Activated naive CD4-positive, alpha-beta T cell treated with anti-CD3 and anti-CD28 coated beads, Interleukin-2, amount 50 U/mL, for 16 hours (primary cell): Measurements from ENCODE around the gene PIP4K2A.
A peak's percentile ranks its signal among the peaks of the same experiment; 100 is the strongest.
"Not testable (repeated sequence)": the region's sequence is repeated elsewhere in the genome, so short reads cannot be mapped to it uniquely, and the experiment has no call there.

Experiments
- DNase-seq: peaks from one replicate; pipeline ENCODE4 v3.0.0-alpha.2; 2020

Gene PIP4K2A

GRCh38 chr10:22548344-22548743, 166.0 kb downstream of the PIP4K2A start:
- DNase-seq: no peak

- no peak for DNase-seq
Measured at GRCh38 chr10:22545643-22546042, 168.7 kb downstream of the PIP4K2A start.

GRCh38 chr10:22544325-22545068, 169.9 kb downstream of the PIP4K2A start:
- no peak for DNase-seq

DNA sequence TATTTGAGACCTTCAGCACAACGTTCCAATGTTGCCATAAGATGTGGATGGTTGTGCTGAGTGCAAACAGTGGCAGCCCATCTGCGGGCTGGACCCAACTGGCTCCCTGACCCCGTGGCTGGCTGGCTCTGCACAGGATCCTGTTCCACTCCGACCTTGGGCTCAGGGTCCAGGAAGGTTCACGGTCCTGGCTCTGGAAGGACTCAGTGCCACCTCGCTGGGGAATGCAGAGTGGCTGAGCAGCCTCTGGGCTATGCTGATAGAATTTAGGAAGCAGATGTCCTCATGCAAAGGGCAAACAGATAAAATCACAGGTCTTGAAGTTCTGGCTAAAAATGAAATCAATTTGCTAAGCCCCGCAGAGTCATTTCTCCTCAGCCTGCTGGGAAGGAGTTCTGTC, 171.6 kb downstream of the PIP4K2A start:
- DNase-seq: no peak

DNA sequence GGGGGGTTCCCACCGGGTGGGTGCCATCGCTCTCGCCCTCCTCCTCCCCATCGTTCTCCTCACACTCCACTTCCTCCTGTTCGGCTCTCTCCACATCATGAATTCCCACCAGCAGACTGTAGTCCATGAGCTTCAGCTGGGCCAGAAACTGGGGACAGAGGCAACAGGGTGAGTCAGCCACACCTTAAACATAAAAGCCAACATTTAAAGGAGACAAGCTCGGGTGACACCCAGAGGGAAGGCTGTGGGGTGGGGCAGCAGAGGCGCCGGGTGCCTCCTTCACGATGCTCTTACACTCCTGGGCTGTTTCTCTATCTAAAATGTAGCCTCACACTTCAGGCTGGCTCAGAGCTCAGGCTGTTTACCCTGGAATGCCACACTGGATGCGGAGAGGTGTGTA, 172.5 kb downstream of the PIP4K2A start:
- no peak for DNase-seq

DNA sequence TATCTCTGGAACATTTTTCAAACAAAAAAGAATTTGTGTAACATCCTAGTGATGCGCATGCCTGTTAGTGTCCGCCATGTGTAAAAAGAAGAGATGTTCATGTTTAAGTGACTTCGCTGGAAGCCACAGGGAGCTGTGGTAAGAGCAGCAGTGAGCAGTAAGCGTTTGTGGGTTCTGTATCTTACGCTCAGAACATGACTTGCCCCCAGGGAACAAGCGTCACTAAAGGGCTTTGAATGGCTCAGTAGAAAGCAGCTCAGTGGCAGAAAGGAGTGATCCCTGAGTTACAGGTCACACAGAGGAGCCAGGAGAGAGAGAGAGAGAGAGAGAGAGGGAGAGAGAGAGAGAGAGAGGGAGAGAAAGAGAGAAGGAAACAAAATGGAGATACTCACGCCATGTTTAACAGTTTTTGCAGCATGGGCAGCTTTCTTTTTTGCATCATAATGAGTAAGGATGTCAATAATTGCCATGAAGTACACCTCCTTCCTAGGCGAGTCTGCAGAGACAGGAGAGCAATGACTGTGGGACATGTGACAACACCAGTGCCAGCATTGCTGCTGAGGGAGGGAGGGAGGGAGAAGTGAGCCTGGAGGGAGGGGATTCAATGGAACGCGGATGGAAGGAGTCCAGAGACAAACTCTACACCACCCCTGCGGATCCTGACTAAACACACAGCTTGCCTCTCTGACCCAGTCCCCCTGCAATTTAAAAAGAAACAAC, 174.6 kb downstream of the PIP4K2A start:
- no peak for DNase-seq

- DNase-seq: no peak
Measured at GRCh38 chr10:22537810-22538209, 176.6 kb downstream of the PIP4K2A start.

DNA sequence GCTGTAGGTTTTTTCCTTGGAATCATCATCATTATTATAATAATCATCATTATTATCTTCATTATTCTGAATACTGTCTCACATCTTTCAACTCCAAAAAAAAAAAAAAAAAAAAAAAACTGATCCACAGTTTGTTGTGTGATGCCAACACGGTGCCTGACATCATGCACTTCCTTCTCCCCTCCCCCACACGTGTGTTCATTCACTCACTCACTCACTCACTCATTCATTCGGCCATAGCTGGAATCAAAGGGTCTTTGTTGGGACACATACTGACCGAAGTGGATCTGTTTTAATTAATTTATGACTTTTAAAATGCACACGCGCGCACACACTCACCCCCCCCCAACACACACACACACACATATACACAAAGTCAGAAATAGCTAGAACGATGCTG, 177.8 kb downstream of the PIP4K2A start:
- no peak for DNase-seq

DNA sequence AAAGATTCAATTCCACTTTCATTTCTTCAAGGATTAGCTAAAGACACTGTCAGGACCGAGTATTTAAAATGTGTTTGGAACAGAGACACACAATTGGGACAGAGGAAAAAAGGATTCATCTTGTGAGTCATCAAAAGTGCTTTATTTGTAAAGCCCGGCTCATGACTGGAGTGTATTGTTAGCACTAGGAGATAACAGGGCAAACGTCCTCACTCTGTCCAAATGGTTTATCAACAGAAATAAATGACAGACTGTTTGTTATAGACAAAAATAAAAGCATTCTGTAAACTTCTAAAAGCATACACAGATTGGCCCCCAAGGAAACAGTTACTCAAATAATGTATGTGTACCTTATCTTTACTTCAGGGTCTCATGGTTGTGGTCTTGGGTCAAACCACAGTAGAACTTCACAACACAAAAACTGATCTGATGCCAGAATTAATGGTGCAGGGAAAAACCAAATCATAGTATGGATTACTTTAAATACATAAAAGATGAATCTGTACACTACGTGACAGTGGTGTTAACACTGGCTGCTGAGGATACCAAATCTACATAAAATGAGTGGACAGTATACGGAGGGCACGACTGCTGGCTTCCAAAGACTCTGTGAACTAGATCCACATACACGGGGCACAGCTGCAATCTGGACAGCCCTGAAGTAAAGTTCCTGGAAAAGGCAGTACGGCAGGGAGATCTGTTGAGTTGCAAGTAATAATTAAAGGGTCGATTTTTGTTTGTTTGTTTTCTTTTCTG, 179.4 kb downstream of the PIP4K2A start:
- no peak for DNase-seq

- DNase-seq: no peak
Measured at GRCh38 chr10:22531441-22531840, 182.9 kb downstream of the PIP4K2A start.

GRCh38 chr10:22531008-22531407, 183.4 kb downstream of the PIP4K2A start:
- DNase-seq: no peak

DNA sequence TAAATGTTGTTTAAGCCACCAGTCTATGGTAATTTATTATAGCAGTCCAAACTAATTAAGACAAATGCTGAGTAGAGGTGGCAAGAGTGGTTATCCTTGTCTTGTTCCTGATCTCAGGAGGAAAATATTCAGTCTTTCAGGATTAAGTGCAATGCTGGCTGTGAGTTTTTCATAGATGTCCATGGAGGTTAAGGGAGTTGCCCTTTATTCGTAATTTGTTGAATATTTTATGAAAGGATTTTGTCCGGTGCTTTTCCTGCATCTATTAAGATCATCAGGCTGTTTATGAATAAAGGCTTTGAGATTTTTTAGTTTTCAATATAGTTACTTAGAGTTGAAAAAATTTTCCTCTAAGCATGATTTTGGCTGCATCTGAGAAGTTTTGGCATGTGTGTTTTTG, 186.9 kb downstream of the PIP4K2A start:
- DNase-seq: no peak

DNA sequence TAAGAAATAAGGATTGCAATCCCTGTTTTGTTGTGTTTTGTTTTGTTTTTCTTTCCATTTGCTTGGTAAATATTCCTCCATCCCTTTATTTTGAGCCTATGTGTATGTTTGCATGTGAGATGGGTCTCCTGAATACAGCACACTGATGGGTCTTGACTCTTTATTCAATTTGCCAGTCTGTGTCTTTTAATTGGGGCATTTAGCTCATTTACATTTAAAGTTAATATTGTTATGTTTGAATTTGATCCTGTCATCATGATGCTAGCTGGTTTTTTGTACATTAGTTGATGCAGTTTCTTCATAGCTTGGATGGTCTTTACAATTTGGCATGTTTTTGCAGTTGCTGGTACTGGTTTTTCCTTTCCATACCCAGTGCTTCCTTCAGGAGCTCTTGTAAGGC, 190.0 kb downstream of the PIP4K2A start:
- not testable (repeated sequence) for DNase-seq

GRCh38 chr10:22520645-22521044, 193.7 kb downstream of the PIP4K2A start:
- not testable (repeated sequence) for DNase-seq

DNA sequence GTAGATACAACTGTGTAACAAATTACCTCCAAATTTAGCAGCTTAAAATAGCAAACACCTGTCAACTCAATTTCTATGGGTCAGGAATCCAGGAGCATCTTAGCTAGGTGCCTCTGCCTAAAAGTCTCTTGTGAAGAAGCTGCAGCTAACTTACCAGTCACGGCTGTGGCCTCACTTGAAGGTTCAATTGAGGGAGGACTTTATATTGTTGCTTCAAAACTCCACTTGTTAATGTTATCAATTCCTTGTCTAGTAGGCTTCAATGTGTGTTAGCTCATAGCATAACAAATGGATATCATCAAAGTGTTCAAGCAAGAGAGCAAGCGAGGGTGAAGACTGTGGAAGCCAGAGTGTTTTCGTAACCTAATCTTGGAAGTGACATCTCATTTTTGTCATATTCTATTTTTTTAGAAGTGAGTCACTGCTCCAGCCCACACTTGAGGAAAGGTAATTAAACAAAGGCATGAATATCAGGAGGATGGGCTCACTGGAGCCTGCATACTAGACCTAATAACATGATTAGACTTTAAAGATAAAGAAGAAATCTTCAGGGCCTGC, 196.1 kb downstream of the PIP4K2A start:
- DNase-seq: no peak

- DNase-seq: no peak
Measured at GRCh38 chr10:22515009-22515408, 199.4 kb downstream of the PIP4K2A start.

DNA sequence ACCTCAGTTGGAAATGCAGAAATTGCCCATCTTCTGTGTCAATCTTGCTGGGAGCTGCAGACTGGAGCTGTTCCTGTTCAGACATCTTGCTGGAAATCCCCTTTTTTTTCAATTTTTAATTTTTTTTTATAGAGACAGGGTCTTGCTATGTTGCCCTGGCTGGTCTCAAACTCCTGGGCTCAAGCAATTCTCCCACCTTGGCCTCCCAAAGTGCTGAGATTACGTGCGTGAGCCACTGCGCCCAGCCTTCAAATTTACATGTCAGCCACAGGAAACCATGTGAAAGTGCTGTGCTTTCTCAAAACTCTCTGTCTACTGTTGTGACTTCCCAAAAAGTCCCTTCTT, 200.0 kb downstream of the PIP4K2A start:
- not testable (repeated sequence) for DNase-seq

DNA sequence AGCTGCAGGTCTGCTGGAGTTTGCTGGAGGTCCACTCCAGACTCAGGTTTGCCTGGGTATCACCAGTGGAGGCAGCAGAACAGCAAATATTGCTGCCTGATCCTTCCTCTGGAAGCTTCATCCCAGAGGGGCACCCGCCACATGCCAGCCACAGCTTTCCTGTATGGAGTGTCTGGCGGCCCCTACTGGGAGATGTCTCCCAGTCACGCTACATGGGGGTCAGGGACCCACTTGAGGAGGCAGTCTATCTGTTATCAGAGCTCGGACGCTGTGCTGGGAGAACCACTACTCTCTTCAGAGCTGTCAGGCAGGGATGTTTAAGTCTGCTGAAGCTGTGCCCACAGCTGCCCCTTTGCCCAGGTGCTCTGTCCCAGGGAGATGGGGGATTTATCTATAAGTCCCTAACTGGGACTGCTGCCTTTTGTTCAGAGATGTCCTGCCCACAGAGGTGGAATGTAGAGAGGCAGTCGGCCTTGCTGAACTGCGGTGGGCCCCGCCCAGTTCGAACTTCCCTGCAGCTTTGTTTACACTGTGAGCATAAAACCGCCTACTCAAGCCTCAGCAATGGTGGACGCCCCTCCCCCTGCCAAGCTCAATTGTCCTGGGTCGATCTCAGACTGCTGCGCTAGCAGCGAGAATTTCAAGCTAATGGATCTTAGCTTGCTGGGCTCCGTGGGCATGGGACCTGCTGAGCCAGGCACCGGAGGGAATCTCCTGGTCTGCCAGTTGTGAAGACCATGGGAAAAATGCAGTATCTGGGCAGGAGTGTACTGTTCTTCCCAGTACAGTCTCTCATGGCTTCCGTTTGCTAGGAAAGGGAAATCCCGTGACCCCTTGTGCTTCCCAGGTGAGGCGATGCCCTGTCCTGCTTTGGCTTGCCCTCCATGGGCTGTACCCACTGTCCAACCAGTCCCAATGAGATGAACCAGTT, 200.6 kb downstream of the PIP4K2A start:
- DNase-seq: not testable (repeated sequence)

DNA sequence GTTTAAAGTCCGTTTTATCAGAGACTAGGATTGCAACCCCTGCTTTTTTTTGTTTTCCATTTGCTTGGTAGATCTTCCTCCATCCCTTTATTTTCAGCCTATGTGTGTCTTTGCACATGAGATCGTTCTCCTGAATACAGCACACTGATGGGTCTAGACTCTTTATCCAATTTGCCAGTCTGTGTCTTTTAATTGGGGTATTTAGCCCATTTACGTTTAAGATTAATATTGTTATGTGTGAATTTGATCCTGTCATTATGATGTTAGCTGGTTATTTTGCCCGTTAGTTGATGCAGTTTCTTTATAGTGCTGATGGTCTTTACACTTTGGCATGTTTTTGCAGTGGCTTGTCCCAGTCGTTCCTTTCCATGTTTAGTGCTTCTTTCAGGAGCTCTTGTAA, 202.4 kb downstream of the PIP4K2A start:
- DNase-seq: not testable (repeated sequence)

DNA sequence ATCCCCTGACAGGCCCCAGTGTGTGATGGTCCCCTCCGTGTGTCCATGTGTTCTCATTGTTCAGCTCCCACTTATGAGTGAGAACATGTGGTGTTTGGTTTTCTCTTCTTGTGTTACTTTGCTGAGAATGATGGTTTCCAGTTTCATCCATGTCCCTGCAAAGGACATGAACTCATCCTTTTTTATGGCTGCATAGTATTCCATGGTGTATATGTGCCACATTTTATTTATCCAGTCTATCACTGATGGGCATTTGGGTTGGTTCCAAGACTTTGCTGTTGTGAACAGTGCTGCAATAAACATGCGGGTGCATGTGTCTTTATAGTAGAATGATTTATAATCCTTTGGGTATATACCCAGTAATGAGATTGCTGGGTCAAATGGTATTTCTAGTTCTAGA, 206.2 kb downstream of the PIP4K2A start:
- DNase-seq: not testable (repeated sequence)

DNA sequence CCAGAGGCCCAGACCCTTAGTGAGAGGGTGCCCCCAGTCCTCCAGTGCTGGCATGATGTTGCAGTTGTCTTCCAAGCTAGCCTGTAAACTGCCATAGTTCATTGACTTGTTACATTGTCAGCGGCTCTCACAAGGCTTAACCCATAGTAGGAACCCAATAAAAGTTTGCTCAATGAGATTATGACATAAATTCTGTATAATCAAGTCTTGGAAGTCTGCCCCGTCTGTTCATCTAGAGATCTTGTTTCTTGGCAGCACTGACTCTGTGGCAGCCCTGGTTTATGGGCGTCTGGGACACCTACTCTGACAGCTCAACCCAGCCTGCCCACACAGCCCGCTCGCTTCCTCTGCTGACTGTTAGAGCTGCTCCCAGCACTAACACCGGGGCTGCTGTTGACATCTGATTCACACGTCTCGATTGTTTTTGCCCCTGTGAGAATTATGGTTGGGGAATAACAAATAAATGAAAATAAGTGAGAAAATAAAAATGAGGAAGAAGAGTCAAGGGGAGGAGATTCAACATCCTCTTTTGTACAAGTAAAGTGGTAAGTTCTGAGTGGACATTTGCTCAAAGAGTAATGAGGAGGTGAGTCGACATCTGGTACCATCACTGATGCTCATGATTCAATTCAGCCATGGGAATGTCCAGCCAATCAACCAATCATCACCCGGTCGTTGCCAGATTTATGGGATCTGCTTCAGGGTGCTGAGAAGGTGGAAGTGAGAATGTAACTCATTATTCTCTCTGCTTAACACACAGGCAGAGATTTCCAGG, 208.3 kb downstream of the PIP4K2A start:
- DNase-seq: peak; percentile 40

GRCh38 chr10:22504766-22505165, 209.6 kb downstream of the PIP4K2A start:
- DNase-seq: no peak
